HCT116 (cell line): ENCODE measurements around the gene CXXC5. TPM values are rescaled to one million over a fixed set of nuclear protein-coding genes. Genes with fewer than 3 reads are reported as not detected.

ENCODE experiments used
- ATAC-seq: fragments of 200-7000 bp; cut with Tn5 transposase; 2 replicates; pipeline ENCODE4 v1.9.1; 2020; ENCODE audit warnings: mild to moderate bottlenecking, moderate library complexity
- BruUV-seq: library from RNA; stranded (reverse); fragments of 400-500 nt; replicated peaks from 2 replicates; lab custom pipeline; 2021; lab: Mats Ljungman, UMichigan
- CTCF ChIA-PET: fragments of 300-600 bp; sonication (Branson Sonifier 250); formaldehyde crosslinking; loops from one replicate; lab custom pipeline; 2021; ENCODE audit warnings: antibody characterized with exemption; lab: Charles Lee
- POLR2A ChIA-PET: fragments of 300-600, 350-600 bp; sonication (Branson Sonifier 250); formaldehyde crosslinking; loops from one replicate; lab custom pipeline; 2021; ENCODE audit warnings: antibody characterized with exemption; lab: Charles Lee
- RAD21 ChIA-PET, 2 experiments: fragments of 300-600 bp; sonication (Branson Sonifier 250); formaldehyde crosslinking; loops; one replicate each; lab custom pipeline; 2023; ENCODE audit warnings: low total read pairs in 2 of 2; ENCODE audit not compliant: uncharacterized antibody in 2 of 2, unreplicated experiment in 2 of 2, low non-redundant PET in 1 of 2; lab: Charles Lee
- DNase-seq: peaks from one replicate; pipeline ENCODE4 v3.0.0-alpha.2; 2010; ENCODE audit warnings: low read depth, low spot score
- H2AFZ ChIP-seq: fragments of 200-600 bp; shearing (Covaris generic), sonication (generic); 2 replicates; pipeline ENCODE4 v1.6.1; 2017; ENCODE audit warnings: low read depth, mixed run types, mixed read lengths, antibody characterized with exemption, low read length; ENCODE audit not compliant: poor library complexity, severe bottlenecking
- H3K27ac ChIP-seq: 2 replicates; pipeline ENCODE4 v1.5.1; 2012; ENCODE audit warnings: low read depth, low read length
- H3K27me3 ChIP-seq: fragments of 200-600 bp; sonication (generic); 2 replicates; pipeline ENCODE4 v1.6.1; 2016; ENCODE audit warnings: mixed run types, low read length, mixed read lengths; ENCODE audit not compliant: insufficient read depth
- H3K36me3 ChIP-seq, 2 experiments: fragments of 200-500 bp in 1 of 2; fragments of 200-600 bp in 1 of 2; sonication (Bioruptor generic) in 1 of 2; sonication (generic) in 1 of 2; 2 replicates each; pipeline versions ENCODE4 v1.5.1 to v1.6.1; 2014 to 2016; ENCODE audit warnings: low read length in 2 of 2, inconsistent platforms in 1 of 2, mixed read lengths in 1 of 2, mixed run types in 1 of 2; ENCODE audit not compliant: insufficient read depth in 2 of 2, control insufficient read depth in 1 of 2
- H3K4me1 ChIP-seq, 2 experiments: fragments of 200-600 bp in 1 of 2; sonication (generic) in 1 of 2; 2 replicates each; pipeline versions ENCODE4 v1.5.1 to v1.6.1; 2012 to 2017; ENCODE audit warnings: low read length in 2 of 2, inconsistent platforms in 1 of 2, mild to moderate bottlenecking in 1 of 2, mixed read lengths in 1 of 2, mixed run types in 1 of 2, moderate library complexity in 1 of 2; ENCODE audit not compliant: insufficient read depth in 2 of 2, control insufficient read depth in 1 of 2
- H3K4me2 ChIP-seq: fragments of 200-600 bp; sonication (generic); 2 replicates; pipeline ENCODE4 v1.6.1; 2017; ENCODE audit warnings: mixed run types, low read length, mixed read lengths
- H3K4me3 ChIP-seq, 2 experiments: fragments of 200-600 bp in 1 of 2; sonication (generic) in 1 of 2; replicated peaks in 1 of 2; 2 replicates each; pipeline ENCODE4 v1.5.1; 2011 to 2016; ENCODE audit warnings: low read length in 2 of 2, control low read depth in 1 of 2, low read depth in 1 of 2, mild to moderate bottlenecking in 1 of 2, mixed read lengths in 1 of 2, mixed run types in 1 of 2
- H3K79me2 ChIP-seq: fragments of 200-600 bp; sonication (generic); 2 replicates; pipeline ENCODE4 v1.6.1; 2017; ENCODE audit warnings: mild to moderate bottlenecking, mixed run types, low read length, moderate library complexity, mixed read lengths; ENCODE audit not compliant: insufficient read depth
- H3K9ac ChIP-seq: fragments of 200-600 bp; sonication (generic); 2 replicates; pipeline ENCODE4 v1.6.1; 2016; ENCODE audit warnings: low read length, mixed read lengths
- H3K9me2 ChIP-seq: fragments of 200-600 bp; sonication (generic), shearing (Covaris generic); 2 replicates; pipeline ENCODE4 v1.6.1; 2017; ENCODE audit warnings: mixed run types, mild to moderate bottlenecking, moderate library complexity; ENCODE audit not compliant: insufficient read depth
- H3K9me3 ChIP-seq, 2 experiments: fragments of 200-500 bp in 1 of 2; fragments of 200-600 bp in 1 of 2; sonication (Bioruptor generic) in 1 of 2; sonication (generic) in 1 of 2; 2 replicates each; pipeline ENCODE4 v1.6.1; 2014 to 2017; ENCODE audit warnings: low read length in 2 of 2, mixed read lengths in 2 of 2, inconsistent platforms in 1 of 2, low read depth in 1 of 2, mild to moderate bottlenecking in 1 of 2, mixed run types in 1 of 2, moderate library complexity in 1 of 2; ENCODE audit not compliant: control insufficient read depth in 1 of 2, insufficient read depth in 1 of 2
- H4K20me1 ChIP-seq: fragments of 200-600 bp; sonication (generic), shearing (Covaris generic); 2 replicates; pipeline ENCODE4 v1.6.1; 2017; ENCODE audit warnings: mixed run types, mild to moderate bottlenecking, moderate library complexity; ENCODE audit not compliant: insufficient read depth
- EGR1 ChIP-seq: IDR thresholded peaks from 2 replicates; pipeline ENCODE4 v1.6.1; 2012; ENCODE audit warnings: low read depth
- SP1 ChIP-seq: IDR thresholded peaks from 2 replicates; pipeline ENCODE4 v1.6.1; 2012; ENCODE audit warnings: low read depth
- SRF ChIP-seq: IDR thresholded peaks from 2 replicates; pipeline ENCODE4 v1.6.1; 2012; ENCODE audit warnings: low read depth
- ZFX ChIP-seq: fragments of 450-650 bp; IDR thresholded peaks from 2 replicates; pipeline ENCODE4 v1.6.1; 2017
- intact Hi-C: fragments of 100-400 bp; cut with micrococcal nuclease; formaldehyde crosslinking; loops from 2 replicates; pipeline ENCODE4 v1.10.0; 2022
- total RNA-seq: library from RNA; stranded (reverse); gene quantifications from one replicate; pipeline ENCODE4 v1.2.1, GENCODE V29; 2021; ENCODE audit not compliant: unreplicated experiment
- TF ChIP-seq, protein P1 (sequence below): IDR thresholded peaks from 2 replicates; pipeline ENCODE4 v1.6.1; 2012
- TF ChIP-seq, protein P2 (sequence below), 3 experiments: fragments of 200-600 bp in 1 of 3; sonication (generic) in 1 of 3; IDR thresholded peaks in 2 of 3; conservative IDR thresholded peaks in 1 of 3; 2 replicates each; pipeline ENCODE4 v1.5.1; 2012 to 2017; ENCODE audit warnings: low read depth in 2 of 3, low read length in 2 of 3, antibody characterized with exemption in 1 of 3, borderline replicate concordance in 1 of 3, control low read depth in 1 of 3, mild to moderate bottlenecking in 1 of 3, mixed read lengths in 1 of 3, mixed run types in 1 of 3, moderate library complexity in 1 of 3; ENCODE audit not compliant: insufficient read depth in 1 of 3

CXXC5 gene
- total RNA-seq, 1 experiment from 2014 or later = 43.1 TPM

DNA sequence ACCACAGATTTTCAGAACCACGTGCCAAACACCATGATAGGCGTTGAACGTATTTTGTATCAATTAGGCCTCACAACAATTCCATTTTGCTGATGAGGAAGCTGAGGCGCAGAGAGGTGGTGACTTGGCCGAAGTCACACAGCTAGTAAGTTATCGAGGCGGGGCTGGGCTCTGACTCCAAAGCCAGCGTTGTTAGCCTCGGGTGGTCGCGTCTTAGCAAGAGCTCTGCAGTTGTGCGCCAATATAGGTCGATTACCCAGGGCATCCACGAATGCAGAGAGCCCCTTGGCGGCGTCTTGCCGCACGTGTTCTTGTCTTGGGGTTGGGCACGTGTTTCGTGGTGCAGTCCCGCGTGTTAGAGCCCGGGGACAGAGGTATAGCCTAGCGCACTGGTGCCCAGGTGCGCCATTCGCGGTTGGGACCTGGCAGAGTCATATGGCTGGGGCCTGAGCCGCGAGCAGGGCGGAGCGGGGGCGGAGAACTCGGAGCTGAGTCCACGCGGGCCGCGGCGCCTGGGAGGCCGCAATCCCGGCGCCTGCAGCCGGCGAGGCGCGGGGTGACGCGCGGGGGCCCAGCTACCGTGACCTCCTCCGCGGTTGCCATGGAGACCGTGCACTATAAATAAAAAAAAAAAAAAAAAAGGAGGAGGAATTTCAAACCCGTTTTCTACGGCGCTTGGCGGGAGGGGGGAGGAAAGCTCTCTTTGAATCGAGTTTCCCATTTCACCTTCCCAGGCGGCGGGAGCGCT lies 62.3 kb downstream of the CXXC5 start:
- no peaks in the 10 kb centered on the region for H3K36me3 ChIP-seq
- no peaks in the 10 kb centered on the region for H3K9me2 ChIP-seq
- intact Hi-C loops = no loop called here
- peak overlapping the region; percentile 98 for H3K4me2 ChIP-seq
- ATAC-seq (peak; percentile 39), DNase-seq (no peak)
- H2AFZ ChIP-seq = peak overlapping the region; percentile 94
- H3K9me3 ChIP-seq = no peaks in the 10 kb centered on the region
- no peak for TF ChIP-seq SP1
- TF ChIP-seq EGR1 = peak; percentile 73
- TF ChIP-seq, protein P1, sequence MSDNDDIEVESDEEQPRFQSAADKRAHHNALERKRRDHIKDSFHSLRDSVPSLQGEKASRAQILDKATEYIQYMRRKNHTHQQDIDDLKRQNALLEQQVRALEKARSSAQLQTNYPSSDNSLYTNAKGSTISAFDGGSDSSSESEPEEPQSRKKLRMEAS = peak; percentile 24; the same call in 1 of the 2 replicates
- TF ChIP-seq ZFX = 0 out of 2 replicates have a peak, but pooled peaks have one; percentile 30
- peaks cover 30 to 40% of the 10 kb centered on the region in 2 experiments for H3K4me1 ChIP-seq
- RAD21 ChIA-PET = no interaction called here
- peak overlapping the region; percentile 46 to 61 for H3K4me3 ChIP-seq
- no peaks in the 10 kb centered on the region for H3K79me2 ChIP-seq
- BruUV-seq = no TSS peak
- no peaks in the 10 kb centered on the region for H4K20me1 ChIP-seq
- peak overlapping the region; percentile 57 for H3K9ac ChIP-seq
- no peaks in the 10 kb centered on the region for H3K27me3 ChIP-seq
- H3K27ac ChIP-seq = no peak overlapping the region
- POLR2A ChIA-PET = interaction anchor here (0.6 to 0.7 kb wide), 4 partner anchors 38 to 79 kb away, joined by 3 read pairs; no protein-coding TSS in a partner anchor
- CTCF ChIA-PET = interaction anchor here (0.7 to 1.8 kb wide), 5 partner anchors 12 to 258 kb away, joined by 3 to 4 read pairs (median 3); no protein-coding TSS in a partner anchor

DNA sequence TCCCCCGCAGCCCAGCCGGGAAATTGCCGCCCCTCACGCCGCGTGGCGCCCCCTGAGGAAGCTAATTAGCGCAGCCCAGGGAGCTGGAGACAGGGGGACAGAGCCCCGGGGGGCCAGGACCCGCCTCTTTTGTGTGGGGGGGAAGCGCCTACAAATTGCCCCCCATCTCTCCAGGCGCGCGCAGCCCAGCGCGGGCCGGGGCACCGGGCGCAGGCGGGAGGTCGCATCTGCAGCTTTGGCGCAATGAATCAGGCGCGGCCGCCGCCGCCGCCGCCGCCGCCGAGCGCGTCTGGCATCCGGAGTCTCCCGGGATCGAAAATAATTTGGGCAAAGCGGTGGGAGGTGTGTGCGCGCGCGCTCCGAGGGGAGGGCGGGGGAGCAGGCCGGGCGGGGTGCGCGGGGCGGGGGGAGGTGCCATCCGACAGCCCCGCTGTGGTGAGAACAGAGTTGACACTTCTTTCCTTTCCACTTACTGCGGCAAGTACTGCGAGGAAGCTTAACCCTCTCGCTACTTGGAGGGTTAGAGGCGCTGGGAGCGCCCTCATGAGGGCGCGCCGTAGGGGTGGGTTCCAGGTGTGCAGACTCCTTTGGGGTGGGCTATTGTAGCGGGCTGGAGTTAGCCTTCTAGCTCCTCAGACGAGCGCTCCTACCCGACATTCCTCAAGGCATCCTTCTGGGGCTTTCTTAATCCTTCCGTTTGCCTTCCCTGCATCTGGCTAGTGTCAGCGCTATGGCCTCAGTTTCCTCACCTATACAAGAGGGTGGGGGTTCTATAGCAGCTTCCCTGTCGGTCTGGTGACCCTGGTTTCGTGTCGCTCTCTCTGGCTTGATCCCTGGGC lies 63.1 kb downstream of the CXXC5 start:
- Histone ChIP-seq H3K27ac (no peak overlapping the region), H3K4me2 (peak overlapping the region; percentile 98), H2AFZ (peak overlapping the region; percentile 94), H3K4me1 (peaks cover 30 to 40% of the 10 kb centered on the region in 2 experiments), H4K20me1 (no peaks in the 10 kb centered on the region), H3K4me3 (peak overlapping the region; percentile 46 to 61), H3K9me2 (no peaks in the 10 kb centered on the region), H3K36me3 (no peaks in the 10 kb centered on the region), H3K9me3 (no peaks in the 10 kb centered on the region), H3K9ac (peak overlapping the region; percentile 57), H3K79me2 (no peaks in the 10 kb centered on the region), H3K27me3 (no peaks in the 10 kb centered on the region)
- ChIA-PET CTCF (interaction anchor here (0.7 to 1.8 kb wide), 4 partner anchors 13 to 65 kb away, joined by 3 to 4 read pairs (median 3); no protein-coding TSS in a partner anchor), POLR2A (interaction anchor here (0.7 kb wide), 2 partner anchors 37 to 50 kb away, joined by 3 read pairs; no protein-coding TSS in a partner anchor), RAD21 (no interaction called here)
- BruUV-seq = no TSS peak
- TF ChIP-seq, protein P2, sequence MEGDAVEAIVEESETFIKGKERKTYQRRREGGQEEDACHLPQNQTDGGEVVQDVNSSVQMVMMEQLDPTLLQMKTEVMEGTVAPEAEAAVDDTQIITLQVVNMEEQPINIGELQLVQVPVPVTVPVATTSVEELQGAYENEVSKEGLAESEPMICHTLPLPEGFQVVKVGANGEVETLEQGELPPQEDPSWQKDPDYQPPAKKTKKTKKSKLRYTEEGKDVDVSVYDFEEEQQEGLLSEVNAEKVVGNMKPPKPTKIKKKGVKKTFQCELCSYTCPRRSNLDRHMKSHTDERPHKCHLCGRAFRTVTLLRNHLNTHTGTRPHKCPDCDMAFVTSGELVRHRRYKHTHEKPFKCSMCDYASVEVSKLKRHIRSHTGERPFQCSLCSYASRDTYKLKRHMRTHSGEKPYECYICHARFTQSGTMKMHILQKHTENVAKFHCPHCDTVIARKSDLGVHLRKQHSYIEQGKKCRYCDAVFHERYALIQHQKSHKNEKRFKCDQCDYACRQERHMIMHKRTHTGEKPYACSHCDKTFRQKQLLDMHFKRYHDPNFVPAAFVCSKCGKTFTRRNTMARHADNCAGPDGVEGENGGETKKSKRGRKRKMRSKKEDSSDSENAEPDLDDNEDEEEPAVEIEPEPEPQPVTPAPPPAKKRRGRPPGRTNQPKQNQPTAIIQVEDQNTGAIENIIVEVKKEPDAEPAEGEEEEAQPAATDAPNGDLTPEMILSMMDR (IDR thresholded peaks at IDR 0.05 in 2 of 3, conservative IDR thresholded peaks at IDR 0.05 in 1 of 3; ENCODE audit: borderline replicate concordance in 1 of 3, insufficient read depth in 1 of 3, low read depth in 2 of 3, low read length in 2 of 3) = peak; percentile 18 to 27 (median 24); a peak in 3 of 6 replicates
- TF ChIP-seq SRF = no peak
- DNase-seq (no peak), ATAC-seq (peak; percentile 59)
- intact Hi-C loops = no loop called here
